SK-N-MC (cell line): ENCODE results near the gene UBE2E2.

Experiments
- DNase-seq: peaks from one replicate; pipeline ENCODE4 v3.0.0-alpha.2; 2011; ENCODE audit warnings: low read depth, low spot score
- H3K27ac ChIP-seq: fragments of 200-600 bp; sonication (generic); 2 replicates; pipeline ENCODE4 v1.5.1; 2016; ENCODE audit warnings: mixed run types
- H3K36me3 ChIP-seq: fragments of 200-600 bp; sonication (generic); 2 replicates; pipeline ENCODE4 v1.6.1; 2017; ENCODE audit warnings: antibody characterized with exemption, low read length, mixed read lengths; ENCODE audit not compliant: insufficient read depth
- H3K4me3 ChIP-seq: fragments of 200-600 bp; sonication (generic); 2 replicates; pipeline ENCODE4 v1.5.1; 2016
- H3K9ac ChIP-seq: fragments of 200-600 bp; sonication (generic); 2 replicates; pipeline ENCODE4 v1.8.0; 2017; ENCODE audit warnings: mixed run types, mixed read lengths; ENCODE audit not compliant: insufficient read length
- H3K9me3 ChIP-seq: fragments of 200-600 bp; sonication (generic); 2 replicates; pipeline ENCODE4 v1.6.1; 2017; ENCODE audit warnings: low read depth, mild to moderate bottlenecking, antibody characterized with exemption, low read length, moderate library complexity, mixed read lengths
- EZH2 ChIP-seq: fragments of 200-600 bp; sonication (generic); IDR thresholded peaks from one replicate; pipeline ENCODE4 v1.6.1; 2017; ENCODE audit warnings: antibody characterized with exemption
- FOXP2 ChIP-seq: optimal IDR thresholded peaks from 2 replicates; pipeline ENCODE3; 2011; ENCODE audit warnings: mild to moderate bottlenecking, moderate library complexity; ENCODE audit not compliant: insufficient read depth; ENCODE audit errors: extremely low read length, control extremely low read depth
- POLR2AphosphoS5 ChIP-seq: IDR thresholded peaks from 2 replicates; pipeline ENCODE4 v1.6.1; 2012; ENCODE audit warnings: mild to moderate bottlenecking, low read depth, low read length, borderline replicate concordance

The UBE2E2 gene

GRCh38 chr3:23202203-23202920 lies 765 bp upstream of the UBE2E2 start:
- H3K9ac ChIP-seq: no peak overlapping the region
- no peaks in the 10 kb centered on the region for H3K9me3 ChIP-seq
- peak overlapping the region; percentile 78 for H3K4me3 ChIP-seq
- H3K36me3 ChIP-seq: no peaks in the 10 kb centered on the region
- DNase-seq: no peak
- no peak for TF ChIP-seq FOXP2
- no peak for TF ChIP-seq POLR2AphosphoS5
- no peak for TF ChIP-seq EZH2
- no peak overlapping the region for H3K27ac ChIP-seq

- TF ChIP-seq FOXP2: no peak
- TF ChIP-seq POLR2AphosphoS5: no peak
- no peak for TF ChIP-seq EZH2
- H3K4me3 ChIP-seq: peak overlapping the region; percentile 78
- no peaks in the 10 kb centered on the region for H3K9me3 ChIP-seq
- no peak overlapping the region for H3K27ac ChIP-seq
- no peaks in the 10 kb centered on the region for H3K36me3 ChIP-seq
- peak overlapping the region; percentile 45 for H3K9ac ChIP-seq
- no peak for DNase-seq
Measured at GRCh38 chr3:23203708-23204330, 692 bp downstream of the UBE2E2 start.

- Histone ChIP-seq H3K36me3 (no peaks in the 10 kb centered on the region), H3K9me3 (no peaks in the 10 kb centered on the region), H3K9ac (no peak overlapping the region), H3K27ac (no peak overlapping the region), H3K4me3 (no peak overlapping the region)
- DNase-seq: no peak
- TF ChIP-seq FOXP2 (no peak), POLR2AphosphoS5 (no peak), EZH2 (no peak)
Measured at GRCh38 chr3:23206366-23206765, 3.2 kb downstream of the UBE2E2 start.

GRCh38 chr3:23209103-23209502 lies 6.0 kb downstream of the UBE2E2 start:
- H3K9me3 ChIP-seq: no peaks in the 10 kb centered on the region
- DNase-seq: no peak
- no peaks in the 10 kb centered on the region for H3K36me3 ChIP-seq
- H3K9ac ChIP-seq: no peak overlapping the region
- H3K27ac ChIP-seq: no peak overlapping the region
- no peak overlapping the region for H3K4me3 ChIP-seq
- TF ChIP-seq POLR2AphosphoS5 (no peak), FOXP2 (no peak), EZH2 (no peak)

GRCh38 chr3:23209747-23210487 lies 6.8 kb downstream of the UBE2E2 start:
- H3K27ac ChIP-seq: no peak overlapping the region
- DNase-seq: no peak
- TF ChIP-seq EZH2 (no peak), POLR2AphosphoS5 (no peak)

GRCh38 chr3:23213813-23214212 lies 10.7 kb downstream of the UBE2E2 start:
- no peak for DNase-seq
- Histone ChIP-seq H3K27ac (no peak overlapping the region), H3K9me3 (no peaks in the 10 kb centered on the region), H3K4me3 (no peak overlapping the region), H3K36me3 (no peaks in the 10 kb centered on the region), H3K9ac (no peak overlapping the region)
- TF ChIP-seq POLR2AphosphoS5 (no peak), EZH2 (no peak), FOXP2 (no peak)

More at GRCh38 chr3:23209747-23210487, 6.8 kb downstream of the UBE2E2 start:
- H3K9me3 ChIP-seq: no peaks in the 10 kb centered on the region
- H3K9ac ChIP-seq: no peak overlapping the region
- no peaks in the 10 kb centered on the region for H3K36me3 ChIP-seq
- no peak overlapping the region for H3K4me3 ChIP-seq

GRCh38 chr3:23217872-23218554 lies 14.9 kb downstream of the UBE2E2 start:
- Histone ChIP-seq H3K9ac (no peak overlapping the region), H3K9me3 (no peaks in the 10 kb centered on the region), H3K36me3 (no peaks in the 10 kb centered on the region), H3K27ac (no peak overlapping the region), H3K4me3 (no peak overlapping the region)
- TF ChIP-seq FOXP2 (no peak), POLR2AphosphoS5 (no peak), EZH2 (no peak)
- no peak for DNase-seq

GRCh38 chr3:23219117-23219516 lies 16.0 kb downstream of the UBE2E2 start:
- Histone ChIP-seq H3K36me3 (no peaks in the 10 kb centered on the region), H3K9ac (no peak overlapping the region), H3K4me3 (no peak overlapping the region), H3K9me3 (no peaks in the 10 kb centered on the region), H3K27ac (no peak overlapping the region)
- DNase-seq: no peak
- TF ChIP-seq FOXP2: no peak
- no peak for TF ChIP-seq POLR2AphosphoS5
- TF ChIP-seq EZH2: no peak
